ENCODE data around the gene OCA2. TPM values are rescaled to one million over a fixed set of nuclear protein-coding genes. Genes with fewer than 3 reads are reported as not detected.

OCA2 gene
- total RNA-seq, 2 donors from 2014 or later = not detected

DNA sequence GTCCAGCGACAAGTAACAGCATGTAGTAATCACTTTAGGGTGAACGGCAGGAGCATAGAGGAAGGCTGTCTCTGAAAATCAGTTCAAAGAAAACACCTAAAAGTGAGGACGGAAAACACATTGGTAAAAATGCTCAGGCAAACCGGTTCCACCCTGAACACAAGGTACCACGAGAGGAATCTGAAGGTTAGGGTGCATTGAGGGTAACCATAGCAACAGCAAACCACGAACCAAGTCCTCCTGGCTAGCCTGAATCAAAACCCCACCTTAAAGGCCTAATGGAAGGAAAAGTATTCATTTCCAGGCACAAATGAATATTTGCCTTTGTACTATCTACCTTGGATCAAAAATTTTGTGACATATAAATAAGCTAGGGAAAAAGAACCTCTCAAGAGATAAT is 315.0 kb downstream of the OCA2 start:
- 50 to 58% methylated on average over 6 of the region's 6 CpGs for WGBS, 2 donors
- no peak for DNase-seq

DNA sequence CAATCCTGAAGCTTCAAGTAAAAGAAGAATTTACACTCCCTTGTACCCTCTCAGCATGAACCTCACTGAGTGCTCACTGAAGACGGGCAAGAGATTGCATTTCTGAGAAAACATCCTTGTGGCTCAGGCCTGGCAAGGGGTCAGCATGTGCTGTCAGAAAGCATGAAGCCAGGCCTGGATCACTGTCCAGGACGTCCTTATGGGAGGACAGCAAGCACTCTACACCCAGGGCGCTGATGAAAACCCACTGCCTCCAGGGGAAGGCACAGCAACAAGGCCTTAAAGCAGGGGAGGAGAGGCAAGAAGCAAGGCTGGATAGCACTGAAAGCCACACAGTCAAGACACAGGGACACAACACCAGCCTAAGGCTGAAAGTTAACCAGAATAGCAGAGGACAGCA is 315.4 kb downstream of the OCA2 start:
- H3K27me3 ChIP-seq = no peaks in the 10 kb centered on the region
- H3K4me1 ChIP-seq = no peaks in the 10 kb centered on the region
- no peak overlapping the region for H3K4me3 ChIP-seq
- no peaks in the 10 kb centered on the region for H3K9me3 ChIP-seq
- H3K36me3 ChIP-seq (replicated peaks in 1 of 2; ENCODE audit: insufficient read depth in 1 of 2, low read depth in 2 of 2) = no peaks in the 10 kb centered on the region
- no peak overlapping the region for H3K27ac ChIP-seq
- no peak for ATAC-seq
- no peak for TF ChIP-seq POLR2A (IDR thresholded peaks at IDR 0.05)
- TF ChIP-seq, protein P1, sequence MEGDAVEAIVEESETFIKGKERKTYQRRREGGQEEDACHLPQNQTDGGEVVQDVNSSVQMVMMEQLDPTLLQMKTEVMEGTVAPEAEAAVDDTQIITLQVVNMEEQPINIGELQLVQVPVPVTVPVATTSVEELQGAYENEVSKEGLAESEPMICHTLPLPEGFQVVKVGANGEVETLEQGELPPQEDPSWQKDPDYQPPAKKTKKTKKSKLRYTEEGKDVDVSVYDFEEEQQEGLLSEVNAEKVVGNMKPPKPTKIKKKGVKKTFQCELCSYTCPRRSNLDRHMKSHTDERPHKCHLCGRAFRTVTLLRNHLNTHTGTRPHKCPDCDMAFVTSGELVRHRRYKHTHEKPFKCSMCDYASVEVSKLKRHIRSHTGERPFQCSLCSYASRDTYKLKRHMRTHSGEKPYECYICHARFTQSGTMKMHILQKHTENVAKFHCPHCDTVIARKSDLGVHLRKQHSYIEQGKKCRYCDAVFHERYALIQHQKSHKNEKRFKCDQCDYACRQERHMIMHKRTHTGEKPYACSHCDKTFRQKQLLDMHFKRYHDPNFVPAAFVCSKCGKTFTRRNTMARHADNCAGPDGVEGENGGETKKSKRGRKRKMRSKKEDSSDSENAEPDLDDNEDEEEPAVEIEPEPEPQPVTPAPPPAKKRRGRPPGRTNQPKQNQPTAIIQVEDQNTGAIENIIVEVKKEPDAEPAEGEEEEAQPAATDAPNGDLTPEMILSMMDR (IDR thresholded peaks at IDR 0.05) = no peak
- intact Hi-C loops (cut with DNase I) = no loop called here
- no peak for DNase-seq
- WGBS, 2 donors = 56 to 57% methylated on average over 3 of the region's 3 CpGs

More for the DNA sequence above, 315.0 kb downstream of the OCA2 start:
- Histone ChIP-seq H3K27me3 (no peaks in the 10 kb centered on the region), H3K27ac (no peak overlapping the region), H3K4me3 (no peak overlapping the region), H3K36me3 (replicated peaks in 1 of 2; ENCODE audit: insufficient read depth in 1 of 2, low read depth in 2 of 2) (no peaks in the 10 kb centered on the region), H3K9me3 (no peaks in the 10 kb centered on the region), H3K4me1 (no peaks in the 10 kb centered on the region)
- TF ChIP-seq, protein P1 (IDR thresholded peaks at IDR 0.05) = no peak
- no peak for TF ChIP-seq POLR2A (IDR thresholded peaks at IDR 0.05)
- no peak for ATAC-seq
- intact Hi-C loops (cut with DNase I) = no loop called here

DNA sequence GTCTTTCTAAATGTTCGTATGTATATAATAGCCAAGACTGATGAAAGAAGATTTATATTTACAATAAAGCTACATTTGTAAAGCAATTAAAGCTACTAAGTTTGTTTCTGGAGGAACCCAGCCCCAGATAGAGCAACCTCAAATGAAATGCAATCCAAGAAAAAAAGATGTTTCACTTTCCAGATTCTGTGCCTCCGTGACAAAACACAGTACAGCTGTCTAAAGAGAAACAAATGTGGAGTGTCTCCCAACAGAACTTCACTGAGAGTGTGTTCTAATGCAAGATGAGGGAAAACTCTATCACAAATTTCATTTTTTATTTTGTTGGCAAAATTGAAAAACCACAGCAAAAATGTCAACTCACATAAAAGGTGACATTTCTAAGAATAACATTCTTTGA is 317.0 kb downstream of the OCA2 start:
- ATAC-seq (no peak), DNase-seq (no peak)

DNA sequence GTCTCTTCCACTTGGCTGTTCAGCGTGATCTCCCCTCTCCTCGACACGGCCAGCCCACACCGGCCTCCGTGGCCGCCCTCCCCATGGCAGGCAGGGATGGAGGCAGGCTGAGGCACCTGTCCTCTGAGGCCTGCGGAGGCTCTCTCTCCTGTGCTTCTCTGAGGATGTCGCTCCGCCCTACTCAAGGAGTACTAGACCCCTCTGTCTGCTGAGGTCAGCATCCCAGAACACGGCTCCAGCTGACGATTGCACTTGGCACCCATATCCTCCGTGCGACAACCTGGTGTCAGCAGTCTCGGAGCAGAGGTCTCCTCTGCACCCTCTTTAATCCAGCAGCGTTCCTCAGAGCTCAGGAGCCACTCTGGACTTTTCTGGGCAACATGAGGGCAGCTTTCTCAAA is 322.6 kb downstream of the OCA2 start:
- WGBS, 2 donors = 79 to 84% methylated on average over 15 of the region's 15 CpGs
- DNase-seq (no peak), ATAC-seq (no peak)
- Histone ChIP-seq H3K4me3 (no peak overlapping the region), H3K9me3 (no peaks in the 10 kb centered on the region), H3K4me1 (no peaks in the 10 kb centered on the region), H3K27me3 (no peaks in the 10 kb centered on the region), H3K27ac (no peak overlapping the region), H3K36me3 (replicated peaks in 1 of 2; ENCODE audit: insufficient read depth in 1 of 2, low read depth in 2 of 2) (no peaks in the 10 kb centered on the region)
- TF ChIP-seq, protein P1 (IDR thresholded peaks at IDR 0.05) = no peak
- no peak for TF ChIP-seq POLR2A (IDR thresholded peaks at IDR 0.05)
- intact Hi-C loops (cut with DNase I) = no loop called here

More for the DNA sequence above, 317.0 kb downstream of the OCA2 start:
- no peak overlapping the region for H3K4me3 ChIP-seq
- H3K36me3 ChIP-seq (replicated peaks in 1 of 2; ENCODE audit: insufficient read depth in 1 of 2, low read depth in 2 of 2) = no peaks in the 10 kb centered on the region
- 57 to 63% methylated on average over 2 of the region's 2 CpGs for WGBS, 2 donors
- no peak for TF ChIP-seq POLR2A (IDR thresholded peaks at IDR 0.05)
- TF ChIP-seq, protein P1 (IDR thresholded peaks at IDR 0.05) = no peak
- intact Hi-C loops (cut with DNase I) = no loop called here
- no peaks in the 10 kb centered on the region for H3K27me3 ChIP-seq
- no peaks in the 10 kb centered on the region for H3K4me1 ChIP-seq
- H3K27ac ChIP-seq = no peak overlapping the region
- no peaks in the 10 kb centered on the region for H3K9me3 ChIP-seq

DNA sequence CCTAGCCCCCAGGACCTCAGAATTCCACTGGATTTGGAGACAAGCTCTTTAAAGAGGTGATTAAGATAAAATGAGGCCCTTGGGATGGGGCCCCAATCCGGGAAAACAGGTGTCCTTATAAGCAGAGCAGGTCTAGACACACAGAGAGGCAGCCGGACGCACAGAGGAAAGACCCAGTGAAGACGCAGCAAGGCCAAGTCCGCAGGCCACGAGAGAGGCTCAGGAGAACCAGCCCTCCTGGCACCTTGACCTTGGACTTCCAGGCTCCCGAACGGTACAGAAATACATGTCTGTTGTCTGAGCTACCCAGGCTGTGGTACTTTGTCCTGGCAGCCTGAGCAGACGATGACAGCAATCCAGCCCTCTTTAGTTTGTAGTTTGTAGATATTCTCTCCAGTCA is 324.5 kb downstream of the OCA2 start:
- no peak overlapping the region for H3K27ac ChIP-seq
- no peaks in the 10 kb centered on the region for H3K4me1 ChIP-seq
- no peak overlapping the region for H3K4me3 ChIP-seq
- H3K9me3 ChIP-seq = no peaks in the 10 kb centered on the region
- no peaks in the 10 kb centered on the region for H3K36me3 ChIP-seq (replicated peaks in 1 of 2; ENCODE audit: insufficient read depth in 1 of 2, low read depth in 2 of 2)
- intact Hi-C loops (cut with DNase I) = no loop called here
- 78 to 83% methylated on average over 9 of the region's 9 CpGs for WGBS, 2 donors
- no peaks in the 10 kb centered on the region for H3K27me3 ChIP-seq
- DNase-seq = no peak
- ATAC-seq = no peak
- TF ChIP-seq, protein P1 (IDR thresholded peaks at IDR 0.05) = no peak
- no peak for TF ChIP-seq POLR2A (IDR thresholded peaks at IDR 0.05)
